GM10847 (cell line): ENCODE measurements around the gene ARL3.

Source experiments
- POLR2A ChIP-seq: IDR thresholded peaks from 2 replicates; pipeline ENCODE4 v1.6.1; 2011; ENCODE audit not compliant: insufficient read length; ENCODE audit errors: extremely low read depth

ARL3 gene

GRCh38 chr10:102670065-102670670 is 44.0 kb downstream of the ARL3 start:
- no peak for TF ChIP-seq POLR2A

GRCh38 chr10:102669206-102670064 is 44.8 kb downstream of the ARL3 start:
- no peak for TF ChIP-seq POLR2A

- TF ChIP-seq POLR2A, result no peak
These were observed 45.7 kb downstream of the ARL3 start for GRCh38 chr10:102668326-102669107.

GRCh38 chr10:102665904-102666509 is 48.2 kb downstream of the ARL3 start:
- no peak for TF ChIP-seq POLR2A

- TF ChIP-seq POLR2A, result no peak
These were observed 52.6 kb downstream of the ARL3 start for GRCh38 chr10:102661658-102662028.

GRCh38 chr10:102660888-102661657 is 53.1 kb downstream of the ARL3 start:
- peak; percentile 17 for TF ChIP-seq POLR2A

GRCh38 chr10:102658802-102659201 is 55.4 kb downstream of the ARL3 start:
- no peak for TF ChIP-seq POLR2A

- no peak for TF ChIP-seq POLR2A
These were observed 56.0 kb downstream of the ARL3 start for GRCh38 chr10:102657984-102658724.

GRCh38 chr10:102657451-102657850 is 56.7 kb downstream of the ARL3 start:
- TF ChIP-seq POLR2A, result no peak

- TF ChIP-seq POLR2A, result no peak
These were observed 57.3 kb downstream of the ARL3 start for GRCh38 chr10:102656791-102657371.

GRCh38 chr10:102656026-102656425 is 58.2 kb downstream of the ARL3 start:
- no peak for TF ChIP-seq POLR2A

GRCh38 chr10:102654969-102655368 is 59.2 kb downstream of the ARL3 start:
- TF ChIP-seq POLR2A, result no peak

- TF ChIP-seq POLR2A, result no peak
These were observed 59.6 kb downstream of the ARL3 start for GRCh38 chr10:102654566-102654965.

- no peak for TF ChIP-seq POLR2A
These were observed 61.1 kb downstream of the ARL3 start for GRCh38 chr10:102653060-102653459.
